ENCODE results near the gene PPIP5K1. TPM values are rescaled to one million over a fixed set of nuclear protein-coding genes. Genes with fewer than 3 reads are reported as not detected.

Gene PPIP5K1
- total RNA-seq, 4 donors from 2014 or later = 7.1 to 74.8 (median 42.6) TPM

DNA sequence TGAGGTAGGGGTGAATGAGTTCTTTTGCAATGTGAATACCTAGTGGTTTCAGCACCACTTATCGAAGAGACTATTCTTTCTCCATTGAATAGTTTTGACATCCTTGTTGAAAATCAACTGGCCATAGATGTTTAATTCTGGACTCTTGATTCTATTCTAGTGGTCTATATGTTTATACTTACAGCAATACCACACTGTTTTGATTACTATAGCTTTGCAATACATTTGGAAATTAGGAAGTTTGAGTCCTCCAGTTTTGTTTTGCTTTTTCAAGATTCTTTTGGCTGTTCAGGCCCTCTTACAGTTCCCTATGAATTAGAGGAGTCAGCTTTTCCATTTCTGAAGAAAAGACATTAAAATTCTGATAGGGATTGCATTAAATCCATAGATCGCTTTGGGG is 42.5 kb downstream of the PPIP5K1 start:
- no peak overlapping the region for H3K27ac ChIP-seq
- TF ChIP-seq CTCF (IDR thresholded peaks at IDR 0.05) = no peak
- TF ChIP-seq POLR2A (IDR thresholded peaks at IDR 0.05) = no peak
- no peaks in the 10 kb centered on the region for H3K4me1 ChIP-seq
- intact Hi-C loops (cut with DNase I; ENCODE audit: low total_unique reads) = no loop called here
- no peaks in the 10 kb centered on the region for H3K36me3 ChIP-seq
- no peak for DNase-seq
- no peak overlapping the region for H3K4me3 ChIP-seq
- H3K27me3 ChIP-seq = no peaks in the 10 kb centered on the region
- H3K9me3 ChIP-seq = no peaks in the 10 kb centered on the region

DNA sequence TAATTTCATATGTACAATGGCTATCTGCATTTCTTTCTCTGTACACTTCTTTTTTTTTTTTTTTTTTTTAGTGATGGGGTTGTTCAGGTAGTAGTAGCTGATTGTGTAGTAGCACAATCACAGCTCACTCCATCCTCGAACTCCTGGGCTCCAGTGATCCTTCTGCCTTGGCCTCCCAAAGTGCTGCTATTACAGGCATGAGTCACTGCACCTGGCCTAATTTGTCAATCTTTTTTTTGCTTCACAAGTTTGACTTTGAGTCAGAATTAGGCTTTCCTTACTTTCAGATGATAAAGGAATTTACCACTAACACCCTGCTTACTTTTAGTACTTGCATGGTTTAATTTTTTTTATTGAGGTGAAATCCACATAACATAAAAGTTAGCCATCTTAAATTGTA is 44.6 kb downstream of the PPIP5K1 start:
- H3K27ac ChIP-seq = no peak overlapping the region
- H3K9me3 ChIP-seq = no peaks in the 10 kb centered on the region
- no peaks in the 10 kb centered on the region for H3K4me1 ChIP-seq
- H3K4me3 ChIP-seq = no peak overlapping the region
- H3K27me3 ChIP-seq = no peaks in the 10 kb centered on the region
- TF ChIP-seq CTCF (IDR thresholded peaks at IDR 0.05) = no peak
- TF ChIP-seq POLR2A (IDR thresholded peaks at IDR 0.05) = no peak
- no peaks in the 10 kb centered on the region for H3K36me3 ChIP-seq
- intact Hi-C loops (cut with DNase I; ENCODE audit: low total_unique reads) = no loop called here
- DNase-seq = no peak

DNA sequence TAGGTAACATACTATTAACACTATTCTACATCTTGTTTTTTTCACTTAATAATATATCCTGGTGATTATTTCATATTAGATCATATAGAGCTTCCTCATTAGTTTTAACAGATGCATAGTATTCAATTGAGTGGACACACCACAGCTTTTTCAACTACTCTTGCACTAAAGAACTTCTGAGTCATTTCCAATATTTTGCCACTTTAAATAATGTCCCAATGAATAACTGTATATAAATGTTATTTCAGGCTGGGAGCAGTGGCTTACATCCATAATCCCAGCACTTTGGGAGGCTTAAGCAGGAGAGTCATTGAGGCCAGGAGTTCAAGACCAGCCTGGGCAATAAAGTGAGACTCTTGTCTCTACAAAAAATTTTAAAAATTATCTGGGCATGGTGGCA is 45.7 kb downstream of the PPIP5K1 start:
- Histone ChIP-seq H3K9me3 (no peaks in the 10 kb centered on the region), H3K4me3 (no peak overlapping the region), H3K4me1 (no peaks in the 10 kb centered on the region), H3K27me3 (no peaks in the 10 kb centered on the region), H3K27ac (no peak overlapping the region), H3K36me3 (no peaks in the 10 kb centered on the region)
- DNase-seq = no peak
- intact Hi-C loops (cut with DNase I; ENCODE audit: low total_unique reads) = no loop called here
- no peak for TF ChIP-seq CTCF (IDR thresholded peaks at IDR 0.05)
- no peak for TF ChIP-seq POLR2A (IDR thresholded peaks at IDR 0.05)

- no peak for DNase-seq
- Histone ChIP-seq H3K4me1 (no peaks in the 10 kb centered on the region), H3K27me3 (no peaks in the 10 kb centered on the region), H3K36me3 (no peaks in the 10 kb centered on the region), H3K4me3 (no peak overlapping the region), H3K27ac (no peak overlapping the region), H3K9me3 (no peaks in the 10 kb centered on the region)
- no peak for TF ChIP-seq CTCF (IDR thresholded peaks at IDR 0.05)
- no peak for TF ChIP-seq POLR2A (IDR thresholded peaks at IDR 0.05)
- intact Hi-C loops (cut with DNase I; ENCODE audit: low total_unique reads) = no loop called here
These were observed 48.2 kb downstream of the PPIP5K1 start for GRCh38 chr15:43541785-43542184.

- no peak for DNase-seq
- no peaks in the 10 kb centered on the region for H3K9me3 ChIP-seq
- H3K4me3 ChIP-seq = no peak overlapping the region
- H3K4me1 ChIP-seq = no peaks in the 10 kb centered on the region
- H3K27me3 ChIP-seq = no peaks in the 10 kb centered on the region
- H3K27ac ChIP-seq = no peak overlapping the region
- intact Hi-C loops (cut with DNase I; ENCODE audit: low total_unique reads) = no loop called here
- H3K36me3 ChIP-seq = no peaks in the 10 kb centered on the region
- TF ChIP-seq POLR2A (IDR thresholded peaks at IDR 0.05) = no peak
- no peak for TF ChIP-seq CTCF (IDR thresholded peaks at IDR 0.05)
These were observed 51.9 kb downstream of the PPIP5K1 start for GRCh38 chr15:43538091-43538490.

Measured in uterus (tissue), 4 donors.